Suprapubic skin (tissue), 4 donors: ENCODE results near the gene CACNA1G. TPM values are rescaled to one million over a fixed set of nuclear protein-coding genes. Genes with fewer than 3 reads are reported as not detected.

ENCODE experiments used
- DNase-seq, 2 donors: peaks; one replicate each; pipeline ENCODE4 v3.0.0-alpha.2; 2019; ENCODE audit warnings: low spot score in 2 of 2
- H3K27ac ChIP-seq: fragments of 200-600 bp; sonication (generic); one replicate; pipeline ENCODE4 v1.5.1; 2019
- H3K27me3 ChIP-seq: fragments of 200-600 bp; sonication (generic); one replicate; pipeline ENCODE4 v1.5.1; 2019
- H3K36me3 ChIP-seq: fragments of 200-600 bp; sonication (generic); one replicate; pipeline ENCODE4 v1.5.1; 2019
- H3K4me1 ChIP-seq: fragments of 200-600 bp; sonication (generic); one replicate; pipeline ENCODE4 v1.5.1; 2019
- H3K4me3 ChIP-seq: fragments of 200-600 bp; sonication (generic); one replicate; pipeline ENCODE4 v1.5.1; 2019; ENCODE audit warnings: mild to moderate bottlenecking
- H3K9me3 ChIP-seq: fragments of 200-600 bp; sonication (generic); one replicate; pipeline ENCODE4 v1.5.1; 2019
- CTCF ChIP-seq, 2 donors: fragments of 200-600 bp in 1 of 2; fragments of 450-650 bp in 1 of 2; sonication (generic) in 1 of 2; IDR thresholded peaks; one replicate each; pipeline ENCODE4 v1.5.1; 2016 to 2019; ENCODE audit warnings: antibody characterized with exemption in 2 of 2, mild to moderate bottlenecking in 1 of 2, moderate library complexity in 1 of 2
- EP300 ChIP-seq: sonication (generic); formaldehyde crosslinking; IDR thresholded peaks from one replicate; pipeline ENCODE4 v1.6.1; 2017; ENCODE audit warnings: antibody characterized with exemption
- POLR2A ChIP-seq, 2 donors: fragments of 450-650 bp; IDR thresholded peaks; one replicate each; pipeline ENCODE4 v1.6.1; 2017; ENCODE audit warnings: antibody characterized with exemption in 2 of 2, mild to moderate bottlenecking in 2 of 2, moderate library complexity in 2 of 2
- POLR2AphosphoS5 ChIP-seq, 3 donors: sonication (generic); formaldehyde crosslinking; IDR thresholded peaks; one replicate each; pipeline ENCODE4 v1.6.1; 2017; ENCODE audit warnings: antibody characterized with exemption in 3 of 3
- WGBS: methylation state at CpG from one replicate; pipeline ENCODE4 v1.1.5; 2018; 5-methylcytosine and 5-hydroxymethylcytosine counted together
- total RNA-seq, 4 donors: library from RNA; depleted of rRNA; stranded (reverse); fragments of >200 nt; gene quantifications; one replicate each; pipeline ENCODE4 v1.1.0, GENCODE V29; 2016

Gene CACNA1G
- total RNA-seq, 4 donors from 2014 or later: 1.1 to 9.9 (median 2.7) TPM

- H3K4me1 ChIP-seq: peaks cover 73% of the 10 kb centered on the region
- H3K27ac ChIP-seq: no peak overlapping the region
Observed at GRCh38 chr17:50560931-50561745, 623 bp downstream of the CACNA1G start.

GRCh38 chr17:50561746-50562141 is 1.2 kb downstream of the CACNA1G start:
- H3K27ac ChIP-seq: no peak overlapping the region
- peaks cover 69% of the 10 kb centered on the region for H3K4me1 ChIP-seq
- H3K36me3 ChIP-seq: no peaks in the 10 kb centered on the region
- TF ChIP-seq POLR2AphosphoS5 (IDR thresholded peaks at IDR 0.05) (no peak), CTCF (IDR thresholded peaks at IDR 0.05) (no peak), POLR2A (IDR thresholded peaks at IDR 0.05) (no peak), EP300 (no peak)
- H3K9me3 ChIP-seq: no peaks in the 10 kb centered on the region
- WGBS: no CpG with 5 or more reads among the region's 27 CpGs
- H3K4me3 ChIP-seq: peak overlapping the region; percentile 71
- peaks cover 52% of the 10 kb centered on the region for H3K27me3 ChIP-seq
- DNase-seq: no peak

More at GRCh38 chr17:50560931-50561745, 623 bp downstream of the CACNA1G start:
- Histone ChIP-seq H3K4me3 (peak overlapping the region; percentile 71), H3K36me3 (no peaks in the 10 kb centered on the region), H3K9me3 (no peaks in the 10 kb centered on the region), H3K27me3 (peaks cover 52% of the 10 kb centered on the region)
- no peak for DNase-seq
- no CpG with 5 or more reads among the region's 88 CpGs for WGBS
- no peak for TF ChIP-seq POLR2A (IDR thresholded peaks at IDR 0.05)

GRCh38 chr17:50562242-50563091 is 2.0 kb downstream of the CACNA1G start:
- Histone ChIP-seq H3K27me3 (peaks cover 52% of the 10 kb centered on the region), H3K9me3 (no peaks in the 10 kb centered on the region), H3K27ac (no peak overlapping the region), H3K4me1 (peaks cover 66% of the 10 kb centered on the region), H3K4me3 (peak overlapping the region; percentile 71), H3K36me3 (no peaks in the 10 kb centered on the region)
- WGBS: 29% methylated on average over 18 of the region's 22 CpGs
- no peak for DNase-seq
- TF ChIP-seq EP300: no peak

GRCh38 chr17:50563092-50563511 is 2.6 kb downstream of the CACNA1G start:
- Histone ChIP-seq H3K4me1 (peaks cover 66% of the 10 kb centered on the region), H3K4me3 (no peak overlapping the region), H3K9me3 (no peaks in the 10 kb centered on the region), H3K27ac (no peak overlapping the region), H3K27me3 (peaks cover 52% of the 10 kb centered on the region), H3K36me3 (no peaks in the 10 kb centered on the region)
- DNase-seq: no peak
- WGBS: 71% methylated on average over 4 of the region's 4 CpGs
- no peak for TF ChIP-seq CTCF (IDR thresholded peaks at IDR 0.05)

GRCh38 chr17:50564916-50565315 is 4.4 kb downstream of the CACNA1G start:
- peak overlapping the region; percentile 13 for H3K4me3 ChIP-seq
- no peaks in the 10 kb centered on the region for H3K9me3 ChIP-seq
- H3K27ac ChIP-seq: peak overlapping the region; percentile 64
- no peak for TF ChIP-seq POLR2A (IDR thresholded peaks at IDR 0.05)
- peak in 1 of 3 donors; percentile 32 for TF ChIP-seq POLR2AphosphoS5 (IDR thresholded peaks at IDR 0.05)
- 9% methylated on average over 18 of the region's 19 CpGs for WGBS
- DNase-seq: peak; percentile 92
- no peaks in the 10 kb centered on the region for H3K36me3 ChIP-seq
- H3K4me1 ChIP-seq: peaks cover 48% of the 10 kb centered on the region
- H3K27me3 ChIP-seq: peaks cover 39% of the 10 kb centered on the region

GRCh38 chr17:50565402-50566350 is 5.2 kb downstream of the CACNA1G start:
- H3K4me3 ChIP-seq: no peak overlapping the region
- H3K9me3 ChIP-seq: no peaks in the 10 kb centered on the region
- TF ChIP-seq CTCF (IDR thresholded peaks at IDR 0.05) (no peak), POLR2AphosphoS5 (IDR thresholded peaks at IDR 0.05) (no peak), POLR2A (IDR thresholded peaks at IDR 0.05) (no peak), EP300 (no peak)
- no peak for DNase-seq
- no peak overlapping the region for H3K27ac ChIP-seq
- H3K27me3 ChIP-seq: peaks cover 33% of the 10 kb centered on the region
- H3K4me1 ChIP-seq: peaks cover 42% of the 10 kb centered on the region
- H3K36me3 ChIP-seq: no peaks in the 10 kb centered on the region
- WGBS: 26% methylated on average over 10 of the region's 10 CpGs
